Measurements from ENCODE around the gene NKX1-2. TPM values are rescaled to one million over a fixed set of nuclear protein-coding genes. Genes with fewer than 3 reads are reported as not detected.

The NKX1-2 gene
- polyA plus RNA-seq, 1 of the 3 experiments (the other 2 are of a cell fraction) = not detected

GRCh38 chr10:124460144-124460543 lies 10.3 kb upstream of the NKX1-2 start:
- 76% methylated on average over 4 of the region's 5 CpGs for WGBS (ENCODE audit: low lambda C conversion rate)
- Histone ChIP-seq H3K79me2 (ENCODE audit: insufficient read depth) (peaks cover 4% of the 10 kb centered on the region; the same call in 1 of the 2 replicates), H2AFZ (ENCODE audit: low read depth) (no peak overlapping the region), H3K4me1 (ENCODE audit: control insufficient read depth in 1 of 2, insufficient read depth in 2 of 2, low read depth in 1 of 2, low read length in 1 of 2) (no peaks in the 10 kb centered on the region; a peak in 1 of 4 replicates), H3K9me2 (no peaks in the 10 kb centered on the region), H3K27me3 (ENCODE audit: insufficient read depth) (peaks cover 2% of the 10 kb centered on the region; the same call in 1 of the 2 replicates), H3K9ac (no peak overlapping the region), H3K4me2 (no peak overlapping the region), H3K4me3 (ENCODE audit: low read depth in 2 of 2, low read length in 1 of 2) (no peak overlapping the region), H3F3A (replicated peaks; ENCODE audit: insufficient read depth) (no peaks in the 10 kb centered on the region), H3K36me3 (replicated peaks in 1 of 2; ENCODE audit: control insufficient read depth in 1 of 2, insufficient read depth in 2 of 2, low read length in 1 of 2) (no peaks in the 10 kb centered on the region), H3K9me3 (no peaks in the 10 kb centered on the region), H3K27ac (ENCODE audit: low read depth in 2 of 2, low read length in 1 of 2) (no peak overlapping the region), H4K20me1 (ENCODE audit: insufficient read depth) (no peaks in the 10 kb centered on the region)
- ChIA-PET POLR2A (interaction anchor here (0.9 kb wide), 1 partner anchor 10 kb away, joined by 3 read pairs; the partner anchor contains the start of gene NKX1-2), CTCF (no interaction called here)
- no peak for DNase-seq
- no peak for TF ChIP-seq IRF3 (IDR thresholded peaks at IDR 0.05; ENCODE audit: low read depth, low read length)
- no peak for TF ChIP-seq RFX5 (IDR thresholded peaks at IDR 0.05; ENCODE audit: low read length)
- no peak for TF ChIP-seq SIN3A (IDR thresholded peaks at IDR 0.05; ENCODE audit: borderline replicate concordance, low read depth, low read length)
- no peak for TF ChIP-seq SMC3 (IDR thresholded peaks at IDR 0.05; ENCODE audit: low read depth, low read length)
- no peak for TF ChIP-seq TAF1 (IDR thresholded peaks at IDR 0.05; ENCODE audit: borderline replicate concordance, low read depth, low read length)
- TF ChIP-seq RXRA (IDR thresholded peaks at IDR 0.05; ENCODE audit: borderline replicate concordance, low read depth) = no peak
- TF ChIP-seq RCOR1 (IDR thresholded peaks at IDR 0.05; ENCODE audit: low read length) = no peak
- TF ChIP-seq CHD2 (IDR thresholded peaks at IDR 0.05; ENCODE audit: low read length, partially characterized antibody) = no peak
- no peak for TF ChIP-seq USF2 (IDR thresholded peaks at IDR 0.05; ENCODE audit: borderline replicate concordance, low read depth, low read length)
- TF ChIP-seq GATA2 (CRISPR knock-in tag; IDR thresholded peaks at IDR 0.05) = no peak
- no peak for TF ChIP-seq ZBTB33 (IDR thresholded peaks at IDR 0.05; ENCODE audit: borderline replicate concordance, low read depth)
- TF ChIP-seq FOXJ3 (CRISPR knock-in tag; IDR thresholded peaks at IDR 0.05) = no peak
- TF ChIP-seq, protein P1, sequence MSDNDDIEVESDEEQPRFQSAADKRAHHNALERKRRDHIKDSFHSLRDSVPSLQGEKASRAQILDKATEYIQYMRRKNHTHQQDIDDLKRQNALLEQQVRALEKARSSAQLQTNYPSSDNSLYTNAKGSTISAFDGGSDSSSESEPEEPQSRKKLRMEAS (IDR thresholded peaks at IDR 0.05; ENCODE audit: low read depth) = no peak
- TF ChIP-seq TEAD4 (IDR thresholded peaks at IDR 0.05; ENCODE audit: borderline replicate concordance, insufficient read depth) = no peak
- no peak for TF ChIP-seq PBX3 (IDR thresholded peaks at IDR 0.05)

All from SK-N-SH (cell line).